CD14-positive monocyte (primary cell): Measurements from ENCODE around the gene BAZ1B. TPM values are rescaled to one million over a fixed set of nuclear protein-coding genes. Genes with fewer than 3 reads are reported as not detected.
A peak's percentile ranks its signal among the peaks of the same experiment; 100 is the strongest.

ENCODE experiments used
- DNase-seq, 3 donors: peaks; one replicate each; pipeline ENCODE4 v3.0.0-alpha.2; 2011 to 2022
- H2AFZ ChIP-seq: 2 replicates; pipeline ENCODE4 v1.6.0; 2012; ENCODE audit warnings: mild to moderate bottlenecking, low read depth, low read length, inconsistent platforms; ENCODE audit not compliant: insufficient read depth, poor library complexity, severe bottlenecking
- H3K27ac ChIP-seq, 2 donors: 1 replicate in 1 of 2; 2 replicates in 1 of 2; pipeline ENCODE4 v1.5.1; 2012 to 2013; ENCODE audit warnings: low read length in 2 of 2, control low read depth in 1 of 2, inconsistent platforms in 1 of 2, low read depth in 1 of 2, mild to moderate bottlenecking in 1 of 2
- H3K27me3 ChIP-seq, 2 donors: one replicate each; pipeline versions ENCODE4 v1.6.0 to v1.6.1; 2011 to 2013; ENCODE audit warnings: low read length in 2 of 2; ENCODE audit not compliant: control insufficient read depth in 2 of 2, insufficient read depth in 2 of 2
- H3K36me3 ChIP-seq, 2 donors: replicated peaks in 1 of 2; 1 replicate in 1 of 2; 2 replicates in 1 of 2; pipeline versions ENCODE4 v1.5.1 to v1.6.1; 2012 to 2013; ENCODE audit warnings: low read length in 2 of 2, control low read depth in 1 of 2, inconsistent platforms in 1 of 2, mild to moderate bottlenecking in 1 of 2; ENCODE audit not compliant: insufficient read depth in 2 of 2, control insufficient read depth in 1 of 2
- H3K4me1 ChIP-seq, 2 donors: 1 replicate in 1 of 2; 2 replicates in 1 of 2; pipeline versions ENCODE4 v1.5.1 to v1.6.1; 2012 to 2013; ENCODE audit warnings: low read length in 2 of 2, control low read depth in 1 of 2, inconsistent platforms in 1 of 2, mild to moderate bottlenecking in 1 of 2, moderate library complexity in 1 of 2; ENCODE audit not compliant: insufficient read depth in 2 of 2, control insufficient read depth in 1 of 2
- H3K4me2 ChIP-seq: replicated peaks from 2 replicates; pipeline ENCODE3; 2012; ENCODE audit warnings: low read length, moderate library complexity, mild to moderate bottlenecking; ENCODE audit not compliant: poor library complexity, severe bottlenecking; ENCODE audit errors: extremely low read depth
- H3K4me3 ChIP-seq, 3 experiments: fragments of 200-600 bp in 1 of 3; sonication (generic) in 1 of 3; replicated peaks in 1 of 3; 1 replicate in 2 of 3; 2 replicates in 1 of 3; pipeline ENCODE4 v1.5.1; 2011 to 2013; ENCODE audit warnings: low read length in 3 of 3, mild to moderate bottlenecking in 3 of 3, control low read depth in 2 of 3, low read depth in 2 of 3, inconsistent platforms in 1 of 3, moderate library complexity in 1 of 3
- H3K79me2 ChIP-seq: 2 replicates; pipeline ENCODE4 v1.6.0; 2012; ENCODE audit warnings: mild to moderate bottlenecking, control low read depth, inconsistent platforms, low read length, moderate library complexity; ENCODE audit not compliant: insufficient read depth
- H3K9ac ChIP-seq: 2 replicates; pipeline ENCODE4 v1.6.0; 2017; ENCODE audit warnings: low read length, mild to moderate bottlenecking; ENCODE audit not compliant: insufficient read depth, poor library complexity, severe bottlenecking
- H3K9me3 ChIP-seq, 2 donors: replicated peaks in 1 of 2; 1 replicate in 1 of 2; 2 replicates in 1 of 2; pipeline versions ENCODE4 v1.5.1 to v1.6.1; 2012 to 2013; ENCODE audit warnings: low read length in 2 of 2, control low read depth in 1 of 2; ENCODE audit not compliant: control insufficient read depth in 1 of 2, insufficient read depth in 1 of 2
- H4K20me1 ChIP-seq: 2 replicates; pipeline ENCODE4 v1.6.0; 2012; ENCODE audit warnings: mild to moderate bottlenecking, low read length, control low read depth, moderate library complexity; ENCODE audit not compliant: insufficient read depth
- H3K27ac Mint-ChIP-seq, 7 donors: one replicate each; pipeline ENCODE4 v1.8.0; 2020; ENCODE audit warnings: mild to moderate bottlenecking in 7 of 7, mixed read lengths in 7 of 7, moderate library complexity in 6 of 7, inconsistent platforms in 2 of 7
- H3K27me3 Mint-ChIP-seq, 3 donors: one replicate each; pipeline ENCODE4 v1.8.0; 2021 to 2022; ENCODE audit warnings: low read depth in 3 of 3, mild to moderate bottlenecking in 3 of 3, mixed read lengths in 3 of 3, moderate library complexity in 3 of 3, inconsistent platforms in 1 of 3
- H3K36me3 Mint-ChIP-seq, 2 donors: one replicate each; pipeline ENCODE4 v1.8.0; 2020; ENCODE audit warnings: mixed read lengths in 2 of 2, inconsistent platforms in 1 of 2, mild to moderate bottlenecking in 1 of 2
- H3K4me1 Mint-ChIP-seq: one replicate; pipeline ENCODE4 v1.8.0; 2020; ENCODE audit warnings: mild to moderate bottlenecking, mixed read lengths
- H3K4me3 Mint-ChIP-seq, 2 donors: one replicate each; pipeline ENCODE4 v1.8.0; 2020; ENCODE audit warnings: mild to moderate bottlenecking in 2 of 2, mixed read lengths in 2 of 2, moderate library complexity in 1 of 2
- H3K9me3 Mint-ChIP-seq, 7 donors: one replicate each; pipeline ENCODE4 v1.8.0; 2020 to 2022; ENCODE audit warnings: mixed read lengths in 7 of 7, mild to moderate bottlenecking in 6 of 7, moderate library complexity in 6 of 7, inconsistent platforms in 2 of 7
- CTCF ChIP-seq: fragments of 200-600 bp; IDR thresholded peaks from one replicate; pipeline ENCODE4 v1.8.0; 2022; ENCODE audit warnings: antibody characterized with exemption, mild to moderate bottlenecking
- WGBS: methylation state at CpG from one replicate; pipeline ENCODE4 v1.1.5; 2013; ENCODE audit warnings: missing lambda C conversion rate; ENCODE audit not compliant: insufficient coverage; 5-methylcytosine and 5-hydroxymethylcytosine counted together
- intact Hi-C, 2 donors: fragments of 100-400 bp; cut with micrococcal nuclease; formaldehyde crosslinking; loops; one replicate each; pipeline versions ENCODE4 v1.15.0 to v1.15.1; 2023
- polyA plus RNA-seq, 3 donors: library from polyadenylated mRNA; depleted of rRNA in 1 of 3; unstranded in 2 of 3; stranded (reverse) in 1 of 3; fragments of 300-500 nt in 2 of 3; fragments of >200 nt in 1 of 3; fragmentation: Illumina TruSeq in 2 of 3; gene quantifications; 1 replicate in 2 of 3; 2 replicates in 1 of 3; pipeline ENCODE4 v1.2.3, GENCODE V29; 2012 to 2021

BAZ1B gene
- polyA plus RNA-seq, 3 donors = 2.5 to 12.1 (median 5.0) TPM

- H3K4me3 Mint-ChIP-seq = no peak overlapping the region
- peaks cover 40 to 48% of the 10 kb centered on the region in 2 donors for H3K36me3 Mint-ChIP-seq
These were observed 11.6 kb upstream of the BAZ1B start for GRCh38 chr7:73533742-73534141.

GRCh38 chr7:73532224-73532623 lies 10.1 kb upstream of the BAZ1B start:
- H3K4me3 Mint-ChIP-seq = no peak overlapping the region
- no peak for DNase-seq
- Histone ChIP-seq H3K4me2 (no peak overlapping the region), H3K9ac (no peak overlapping the region), H3K27ac (no peak overlapping the region), H3K4me3 (no peak overlapping the region), H3K79me2 (no peaks in the 10 kb centered on the region), H3K4me1 (peaks cover 2 to 3% of the 10 kb centered on the region in 2 donors), H3K36me3 (peaks cover 18 to 25% of the 10 kb centered on the region in 2 donors), H3K9me3 (no peaks in the 10 kb centered on the region), H4K20me1 (peaks cover 3% of the 10 kb centered on the region), H3K27me3 (no peaks in the 10 kb centered on the region), H2AFZ (no peak overlapping the region)
- peak overlapping the region in 1 of 7 donors; percentile 70 for H3K27ac Mint-ChIP-seq
- H3K27me3 Mint-ChIP-seq = no peaks in the 10 kb centered on the region
- TF ChIP-seq CTCF = no peak
- intact Hi-C loops = loop anchor here in 1 of 2 donors (10.0 kb wide), 1 partner anchor 67 kb away; no protein-coding TSS in a partner anchor
- no peaks in the 10 kb centered on the region for H3K9me3 Mint-ChIP-seq
- H3K4me1 Mint-ChIP-seq = peaks cover 6% of the 10 kb centered on the region
- H3K36me3 Mint-ChIP-seq = peaks cover 27 to 34% of the 10 kb centered on the region in 2 donors
- 94% methylated on average over 3 of the region's 6 CpGs for WGBS

More at GRCh38 chr7:73533742-73534141, 11.6 kb upstream of the BAZ1B start:
- Histone ChIP-seq H3K27me3 (no peaks in the 10 kb centered on the region), H3K4me3 (no peak overlapping the region), H4K20me1 (peaks cover 13% of the 10 kb centered on the region), H3K36me3 (peaks cover 32 to 39% of the 10 kb centered on the region in 2 donors), H3K4me1 (no peaks in the 10 kb centered on the region), H3K4me2 (no peak overlapping the region), H3K9me3 (no peaks in the 10 kb centered on the region), H3K79me2 (no peaks in the 10 kb centered on the region), H3K9ac (no peak overlapping the region), H2AFZ (no peak overlapping the region), H3K27ac (no peak overlapping the region)
- 86% methylated on average over 4 of the region's 9 CpGs for WGBS
- no peak for TF ChIP-seq CTCF
- peaks cover 5% of the 10 kb centered on the region for H3K4me1 Mint-ChIP-seq
- H3K27me3 Mint-ChIP-seq = no peaks in the 10 kb centered on the region
- no peaks in the 10 kb centered on the region for H3K9me3 Mint-ChIP-seq
- intact Hi-C loops = loop anchor here in 1 of 2 donors (10.0 kb wide), 1 partner anchor 69 kb away; no protein-coding TSS in a partner anchor
- DNase-seq = no peak
- no peak overlapping the region for H3K27ac Mint-ChIP-seq
